ENCODE results near the gene SYCP3.
A peak's percentile ranks its signal among the peaks of the same experiment; 100 is the strongest.
"Not testable (repeated sequence)": the region's sequence is repeated elsewhere in the genome, so short reads cannot be mapped to it uniquely, and the experiment has no call there.

The SYCP3 gene

DNA sequence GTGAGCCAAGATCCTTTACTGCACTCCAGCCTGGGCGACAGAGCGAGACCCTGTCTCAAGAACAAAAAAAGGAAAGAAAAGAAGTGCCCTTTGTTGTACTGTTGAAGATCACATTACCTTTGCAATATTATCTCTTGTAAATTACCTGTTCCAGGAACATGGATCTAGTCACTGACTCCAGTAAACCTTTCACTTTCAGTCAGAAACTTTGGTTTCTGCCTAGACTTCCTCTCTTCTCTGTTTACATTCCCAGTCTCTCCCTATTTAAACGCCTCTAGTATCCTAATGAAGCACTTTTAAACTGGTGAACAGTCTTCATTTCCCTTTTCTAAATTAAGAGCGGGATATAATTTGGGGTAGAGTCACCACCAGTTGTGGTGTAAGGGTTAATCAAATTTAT is 29.0 kb downstream of the SYCP3 start:
- no peak for DNase-seq

DNA sequence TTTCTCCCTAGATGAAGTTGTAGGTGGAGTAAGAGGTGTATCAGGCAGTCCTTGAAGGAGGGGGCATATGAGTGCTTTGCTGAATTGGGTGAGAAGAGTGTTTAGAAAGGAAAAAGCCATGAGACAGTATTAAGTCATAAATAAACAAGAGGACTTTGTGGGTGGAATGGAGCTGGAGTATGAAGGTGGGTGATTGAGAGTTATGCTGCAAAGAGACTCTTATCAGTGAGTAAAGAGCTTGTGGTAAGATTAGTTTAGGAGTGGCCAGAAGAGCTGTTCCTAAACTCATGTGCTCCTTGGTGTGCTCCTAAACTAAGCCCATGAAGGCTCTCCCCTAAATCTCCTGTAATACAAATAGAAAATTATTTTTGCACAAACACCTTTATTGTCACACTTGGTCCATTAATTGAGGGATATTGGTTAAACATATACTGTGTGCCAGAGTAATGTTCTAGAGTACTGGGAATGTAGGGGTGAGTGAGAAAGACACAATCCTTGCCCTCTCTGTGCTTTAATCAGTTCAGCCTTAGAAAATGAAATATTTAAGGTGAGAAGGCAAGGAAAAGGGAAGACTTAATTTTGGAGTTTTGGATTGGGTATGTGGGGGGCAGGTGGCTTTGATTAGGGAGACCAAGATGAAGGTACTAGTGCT is 32.0 kb downstream of the SYCP3 start:
- no peak for DNase-seq

DNA sequence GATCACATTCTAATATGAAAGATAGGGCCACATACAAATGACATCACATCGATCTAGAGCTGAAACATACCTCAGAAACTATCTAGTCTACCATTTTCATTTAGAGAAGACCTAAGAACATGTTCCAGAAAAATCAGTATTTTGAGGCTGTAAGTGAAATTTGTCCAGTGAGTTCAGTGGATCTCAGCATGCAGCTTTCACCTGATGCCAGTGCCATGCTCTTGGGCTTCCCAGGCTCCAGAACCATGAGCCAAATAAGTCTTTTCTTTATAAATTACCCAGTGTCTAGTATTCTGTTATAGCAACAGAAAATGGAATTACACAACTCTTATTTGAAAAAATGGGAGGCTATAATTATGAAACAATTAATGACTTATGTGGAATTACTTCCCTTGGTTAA is 32.9 kb downstream of the SYCP3 start:
- DNase-seq = no peak

DNA sequence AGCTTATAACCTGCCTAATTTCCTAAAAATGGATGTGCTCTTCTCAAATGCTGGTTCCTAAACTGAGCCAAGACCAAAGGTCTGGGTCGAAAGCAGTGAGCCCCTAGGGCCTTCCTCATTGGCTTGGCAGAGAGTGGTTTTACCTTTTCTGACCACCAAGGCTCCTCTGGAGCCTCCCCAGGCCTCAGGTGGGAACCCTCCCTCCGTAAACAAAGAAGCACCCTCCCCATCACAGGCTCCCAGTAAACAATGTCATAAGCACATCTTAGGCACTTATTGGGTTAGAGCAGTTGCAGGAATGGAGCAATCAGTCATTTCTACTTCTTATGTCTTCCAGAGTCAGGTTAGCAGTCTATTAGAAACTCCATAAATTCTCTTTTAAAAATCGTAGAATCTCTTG is 35.8 kb downstream of the SYCP3 start:
- DNase-seq = no peak

DNA sequence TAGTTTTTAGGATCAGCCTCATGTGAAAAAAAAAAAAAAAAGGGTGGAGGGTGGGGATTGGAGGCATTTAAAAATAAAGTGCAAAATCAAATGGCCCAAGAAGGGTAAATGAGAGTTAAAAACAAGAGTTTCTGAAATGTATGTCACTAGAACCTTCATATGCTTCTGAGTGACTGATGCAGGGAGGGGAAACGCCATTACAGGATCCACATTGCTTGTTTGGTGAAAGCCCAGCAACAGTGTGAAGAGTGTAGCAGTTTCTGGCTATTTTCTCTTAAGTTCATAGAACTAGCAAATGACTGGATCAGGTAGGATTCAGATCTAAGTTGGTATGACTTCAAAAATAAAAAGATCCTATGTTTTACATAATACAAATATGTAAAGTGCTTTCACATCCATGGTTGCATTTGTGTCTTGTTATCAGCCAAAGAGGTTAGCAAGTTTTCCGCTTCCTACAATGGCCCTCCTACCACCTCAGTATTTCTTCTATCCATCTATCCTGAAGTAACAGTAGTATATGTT is 38.9 kb downstream of the SYCP3 start:
- no peak for DNase-seq

DNA sequence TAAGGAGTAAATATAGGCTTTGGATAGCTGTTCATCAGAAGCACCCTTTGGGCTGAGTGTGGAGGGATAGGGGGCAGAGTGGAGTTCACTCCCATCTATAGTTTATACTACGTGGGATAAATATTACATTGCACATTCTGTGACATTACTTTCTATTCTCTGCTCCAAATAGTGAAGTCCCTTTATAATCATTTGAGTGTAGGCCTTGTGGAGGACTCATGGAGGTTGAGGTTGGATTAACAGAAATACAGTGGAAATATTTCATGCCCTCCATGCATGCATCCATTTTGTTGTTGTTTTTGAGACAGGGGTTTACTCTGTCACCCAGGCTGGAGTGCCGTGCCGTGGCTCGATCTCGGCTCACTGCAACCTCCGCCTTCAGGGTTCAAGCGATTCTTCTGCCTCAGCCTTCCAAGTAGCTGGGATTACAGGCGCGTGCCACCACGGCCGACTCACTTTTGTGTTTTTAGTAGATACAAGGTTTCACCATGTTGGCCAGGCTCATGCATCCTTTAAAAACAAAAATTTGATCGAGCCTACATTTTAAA is 40.4 kb downstream of the SYCP3 start:
- no peak for DNase-seq

DNA sequence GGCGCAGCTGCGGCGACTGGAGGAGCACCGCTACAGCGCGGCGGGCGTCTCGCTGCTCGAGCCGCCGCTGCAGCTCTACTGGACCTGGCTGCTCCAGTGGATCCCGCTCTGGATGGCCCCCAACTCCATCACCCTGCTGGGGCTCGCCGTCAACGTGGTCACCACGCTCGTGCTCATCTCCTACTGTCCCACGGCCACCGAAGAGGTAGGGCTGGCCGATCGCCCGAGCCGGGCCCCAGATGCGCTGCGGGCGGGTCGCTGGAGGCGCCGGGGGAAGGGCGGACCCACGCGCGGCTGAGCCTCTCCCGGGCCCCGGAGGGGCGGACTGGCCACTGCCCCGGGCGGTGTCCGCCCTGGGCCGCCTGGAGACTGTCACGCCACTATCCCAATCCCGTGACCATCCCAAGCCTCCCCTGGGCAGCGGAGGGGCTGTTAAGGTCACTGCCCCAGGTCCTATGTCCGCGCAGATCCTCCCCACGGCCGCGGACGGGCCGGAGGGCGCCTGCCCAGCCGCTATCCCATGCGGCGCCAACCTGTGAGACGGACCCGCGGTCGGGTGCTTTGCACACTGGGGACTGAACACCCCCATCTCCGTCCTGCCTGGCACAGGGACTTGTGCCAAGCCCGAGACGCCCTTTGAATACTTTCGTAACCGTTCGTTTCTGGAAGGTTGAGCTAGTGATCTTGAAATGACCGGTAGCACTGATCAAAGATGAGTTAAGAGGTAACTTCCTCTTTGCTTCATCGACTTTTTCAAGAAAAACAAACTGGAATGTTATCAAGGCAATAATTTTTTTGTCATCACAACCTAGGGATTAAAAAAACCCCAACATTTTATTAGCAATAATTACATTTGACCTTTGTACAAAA is 41.1 kb downstream of the SYCP3 start:
- peak; percentile 21 for DNase-seq

DNA sequence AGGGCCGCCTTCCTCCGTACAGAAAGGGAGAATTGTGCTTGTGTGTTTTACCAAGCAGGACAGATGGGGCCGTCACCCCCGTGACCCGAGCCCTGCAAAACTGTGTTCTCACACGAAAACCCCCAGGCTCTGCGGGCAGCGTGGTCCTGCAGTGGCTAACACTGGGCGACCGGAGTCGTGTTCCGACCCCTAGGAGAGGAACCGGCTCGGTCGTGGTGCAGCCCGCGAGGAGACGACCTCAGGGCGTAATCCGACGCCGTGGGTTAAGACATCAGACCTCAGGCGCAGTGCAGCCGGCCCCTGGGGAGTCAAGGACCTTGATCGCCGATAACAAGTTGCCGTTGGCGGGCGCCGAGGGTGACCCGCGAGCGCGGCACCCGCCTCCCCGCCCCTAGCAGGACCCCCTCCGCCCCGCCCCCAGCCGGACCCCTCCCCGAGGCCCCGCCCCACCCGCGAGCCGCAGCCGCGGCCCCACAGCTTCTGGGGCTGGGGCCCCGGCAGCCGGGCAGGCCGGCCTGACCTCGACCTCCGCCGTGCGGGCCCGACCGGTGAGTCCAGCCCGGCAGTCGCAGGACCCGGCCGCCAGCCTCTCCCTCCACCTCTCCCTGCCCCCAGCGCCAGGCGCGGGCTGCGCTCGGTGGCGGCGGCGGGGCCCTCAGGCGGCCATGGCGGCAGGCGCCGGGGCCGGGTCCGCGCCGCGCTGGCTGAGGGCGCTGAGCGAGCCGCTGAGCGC is 41.9 kb downstream of the SYCP3 start, which contains the start of gene CHPT1:
CHPT1 (plus strand) TSS at position 444 of the 733 bp plus-strand sequence; CDS start at position 666, 222 bp downstream.
- DNase-seq = peak; percentile 75

DNA sequence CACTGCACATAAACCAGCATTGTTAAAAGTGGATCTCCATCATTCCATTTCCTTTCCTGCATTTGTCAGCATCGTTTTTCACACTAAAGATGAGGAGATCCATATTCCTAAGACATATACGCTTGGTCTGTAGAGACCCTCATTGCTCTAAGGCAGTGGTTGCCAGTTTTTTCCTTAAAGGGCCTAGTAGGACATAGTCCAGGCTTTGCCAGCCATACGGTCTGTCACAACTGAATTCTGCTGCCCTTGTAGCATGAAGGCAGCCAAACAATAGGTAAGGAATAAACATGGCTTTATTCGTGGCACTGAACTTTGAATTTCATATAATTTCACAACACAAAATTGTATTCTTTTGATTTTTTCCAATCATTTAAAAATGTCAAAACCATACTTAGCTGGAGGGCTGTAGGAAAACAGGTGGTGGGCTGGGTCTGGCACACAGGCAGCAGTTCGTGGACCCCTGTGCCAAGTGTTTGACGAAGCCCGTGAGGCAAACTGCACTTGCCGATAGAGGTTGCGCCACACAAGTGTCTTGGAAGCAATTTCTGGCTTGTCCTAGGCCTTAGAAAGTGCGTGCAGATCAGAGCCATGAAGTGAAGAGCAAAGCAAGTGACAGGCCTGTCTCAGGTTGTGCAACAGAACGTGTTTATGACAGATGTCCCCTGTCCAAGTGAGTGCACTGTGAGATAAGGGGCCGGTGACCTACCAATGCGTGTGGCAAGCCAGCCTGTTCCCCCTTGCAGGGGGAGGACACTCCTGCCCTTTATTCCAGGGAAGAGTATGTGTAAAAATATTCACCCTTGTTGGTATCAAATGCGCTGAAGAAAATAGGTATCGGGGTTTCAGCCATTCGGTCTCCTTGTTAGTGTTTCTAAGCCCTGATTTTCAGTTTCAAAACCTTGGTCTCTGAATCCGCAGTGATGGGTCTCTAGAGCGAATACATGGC is 42.7 kb downstream of the SYCP3 start:
- peak; percentile 16 for DNase-seq

DNA sequence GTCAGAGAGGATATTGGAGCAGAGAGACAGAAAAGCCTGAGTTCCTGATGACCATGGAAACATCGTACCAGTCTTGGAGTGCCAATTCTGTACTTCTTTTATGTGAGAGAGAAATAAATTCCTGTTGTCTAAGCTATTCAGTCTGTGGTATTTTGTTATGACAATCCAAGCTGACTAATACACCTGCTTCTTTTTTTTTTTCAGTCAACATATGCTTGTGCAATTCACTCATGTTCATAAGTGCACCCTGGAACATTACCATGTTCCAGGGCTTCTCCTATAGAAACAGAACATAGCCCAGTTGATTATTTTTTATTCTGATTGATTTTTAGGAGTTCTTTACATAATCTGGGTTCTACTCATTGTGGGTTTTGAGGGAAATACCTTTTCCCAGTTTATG is 43.6 kb downstream of the SYCP3 start:
- DNase-seq = no peak

DNA sequence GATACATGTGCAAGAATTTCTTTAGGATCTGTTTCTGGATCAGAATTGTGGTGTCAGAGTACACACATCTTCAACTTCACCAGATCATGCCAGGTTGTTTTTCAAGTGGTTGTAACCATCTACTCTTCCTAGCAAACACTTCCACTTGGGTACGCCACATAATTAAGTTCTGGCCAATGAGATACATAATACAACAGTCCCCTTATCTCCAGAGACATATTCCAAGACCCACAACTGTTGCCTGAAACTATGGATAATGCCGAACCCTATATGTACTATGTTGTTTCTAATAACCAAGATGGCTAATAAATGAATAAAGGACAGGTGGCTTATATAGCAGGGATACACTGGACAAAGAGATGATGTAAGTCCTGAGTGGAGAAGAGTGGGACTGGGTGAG is 44.3 kb downstream of the SYCP3 start:
- DNase-seq = no peak

DNA sequence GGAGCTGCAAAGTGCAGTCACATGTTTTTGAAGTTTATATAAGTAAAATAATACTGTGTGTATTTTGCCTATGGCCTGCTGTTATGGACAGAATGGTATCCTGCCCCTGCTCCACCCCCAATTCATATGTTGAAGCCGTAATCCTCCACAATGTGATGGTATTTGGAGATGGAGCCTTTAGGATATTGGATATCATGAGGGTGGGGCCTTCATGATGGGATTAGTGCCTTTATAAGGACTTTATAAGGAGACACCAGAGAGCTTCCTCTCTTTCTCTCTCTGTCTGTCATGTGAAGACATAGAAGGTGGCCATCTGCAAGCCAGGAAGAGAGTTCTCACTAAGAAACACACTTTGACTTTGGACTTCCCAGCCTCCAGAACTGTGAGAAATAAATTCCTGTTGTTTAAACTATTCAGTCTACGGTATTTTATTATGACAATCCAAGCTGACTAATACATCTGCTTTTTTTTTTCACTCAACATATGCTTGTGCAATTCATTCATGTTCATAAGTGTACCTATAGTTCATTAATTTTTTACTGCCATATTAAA is 44.9 kb downstream of the SYCP3 start:
- no peak for DNase-seq

DNA sequence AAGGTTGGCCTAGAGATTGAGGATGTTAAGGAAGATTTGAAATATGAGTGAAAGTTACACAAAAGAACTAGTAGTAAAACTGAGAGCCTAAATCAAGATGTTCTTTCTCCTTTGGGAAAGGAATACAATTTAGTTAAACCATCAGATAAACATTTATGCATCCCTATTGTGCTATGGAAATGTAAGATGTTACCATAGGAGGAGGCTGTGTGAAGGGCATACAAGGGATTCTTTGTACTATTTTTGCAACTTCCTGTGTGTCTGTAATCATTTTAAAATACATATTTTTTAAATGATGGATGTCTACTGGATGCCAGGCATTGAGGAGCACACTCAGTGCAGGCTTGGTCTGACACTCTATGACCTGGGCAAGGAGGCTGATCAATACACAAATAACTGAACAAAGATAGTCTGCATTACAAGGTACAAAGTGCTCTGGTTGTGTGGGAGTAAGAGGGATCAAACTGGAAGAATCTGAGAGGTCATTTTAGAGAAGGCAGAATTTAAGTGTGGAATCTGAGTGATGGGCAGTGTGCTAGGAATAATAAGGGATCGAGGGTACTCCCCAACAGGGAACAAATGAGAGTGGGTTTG is 47.7 kb downstream of the SYCP3 start:
- no peak for DNase-seq

DNA sequence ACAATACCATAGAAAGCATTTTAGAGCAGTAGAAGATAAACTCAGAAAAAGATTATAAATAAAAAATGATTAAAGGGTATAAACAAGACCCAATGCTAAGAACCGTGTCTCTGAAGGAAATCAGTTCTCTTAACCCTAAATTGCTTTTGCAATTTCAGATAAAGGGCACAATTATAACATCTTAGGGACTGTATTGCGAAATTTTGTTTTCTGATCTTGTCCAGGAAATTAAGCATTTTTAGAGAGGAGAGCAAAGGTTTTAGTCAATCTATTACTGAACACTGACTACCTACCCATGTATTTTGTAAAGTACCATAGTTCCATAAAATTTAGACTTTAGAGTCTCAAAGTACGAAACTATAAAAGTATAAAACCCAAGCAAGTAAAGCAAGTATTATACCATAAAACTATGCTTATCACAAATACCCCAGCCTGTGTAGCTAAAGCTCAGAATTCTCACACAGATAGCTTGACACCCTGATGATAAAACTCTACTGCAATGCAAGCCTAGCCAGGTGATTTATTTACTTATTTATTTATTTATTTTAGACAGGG is 48.6 kb downstream of the SYCP3 start:
- no peak for DNase-seq

DNA sequence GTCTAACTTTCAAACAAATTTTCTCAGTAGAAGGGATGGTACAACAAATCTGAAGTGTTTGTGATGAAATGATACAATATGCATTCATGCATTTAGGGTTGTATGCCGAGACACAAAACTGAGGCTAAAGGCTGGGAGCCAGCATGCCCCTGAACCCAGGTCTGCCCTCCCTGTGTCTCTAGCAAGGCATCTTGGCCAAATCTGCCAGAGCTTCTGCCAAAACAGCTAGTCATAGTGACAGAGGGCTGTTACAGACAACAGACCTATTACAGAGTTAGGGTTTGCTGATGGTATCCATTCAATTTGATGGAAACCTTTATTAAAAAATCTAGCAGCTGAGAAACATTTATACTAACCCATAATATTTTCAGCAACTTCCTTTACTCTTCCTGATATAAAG is 53.1 kb downstream of the SYCP3 start:
- no peak for DNase-seq

DNA sequence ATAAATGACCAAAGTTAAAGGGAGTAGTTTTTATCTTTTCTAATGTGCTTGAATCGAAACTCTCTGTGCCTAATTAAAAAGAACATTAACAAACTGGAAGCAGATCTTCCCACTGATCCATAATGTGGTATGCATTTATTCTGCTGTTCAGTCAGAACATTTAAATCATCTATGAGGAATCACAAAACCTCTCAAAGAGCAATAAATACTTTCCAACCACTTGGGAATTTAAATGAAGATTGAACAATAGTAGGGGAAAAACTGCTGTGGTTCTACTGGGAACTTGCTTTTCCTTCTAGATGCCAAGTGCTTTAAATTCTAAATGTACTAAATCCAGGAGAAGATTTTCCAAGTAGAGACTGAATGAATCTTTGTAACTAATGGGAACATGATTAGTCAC is 54.2 kb downstream of the SYCP3 start:
- no peak for DNase-seq

DNA sequence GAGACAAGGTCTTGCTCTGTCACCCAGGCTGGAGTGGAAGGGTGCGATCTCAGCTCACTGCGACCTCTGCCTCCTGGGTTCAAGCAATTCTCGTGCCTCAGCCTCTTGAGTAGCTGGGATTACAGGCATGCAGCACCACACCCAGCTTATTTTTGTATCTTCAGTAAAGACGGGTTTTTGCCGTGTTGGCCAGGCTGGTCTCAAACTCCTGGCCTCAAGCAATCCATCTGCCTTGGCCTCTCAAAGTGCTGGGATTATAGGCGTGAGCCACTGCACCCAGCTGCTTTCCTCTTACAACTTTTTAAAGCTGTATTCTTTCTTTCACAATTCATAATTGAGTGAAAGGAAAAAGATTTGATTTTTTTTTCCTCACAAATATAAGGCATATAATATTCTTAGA is 57.6 kb downstream of the SYCP3 start:
- DNase-seq = not testable (repeated sequence)

DNA sequence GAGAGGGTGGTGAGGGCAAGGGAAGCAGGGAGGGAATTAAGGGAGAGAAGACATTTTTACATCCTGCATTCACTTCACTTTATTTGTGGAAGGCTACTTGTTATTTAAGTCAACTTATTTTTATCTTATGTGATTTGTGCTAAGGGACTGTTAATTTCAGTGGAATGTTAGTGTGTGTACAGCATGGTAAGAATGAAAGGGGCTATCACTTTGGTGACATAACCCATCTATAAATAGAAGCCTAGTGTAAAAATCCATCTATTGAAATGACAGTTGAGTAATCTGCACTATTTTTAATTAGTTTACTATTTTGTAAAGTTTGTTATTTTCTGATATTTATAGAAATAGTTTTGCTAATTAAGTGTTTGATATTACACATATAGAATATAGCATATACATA is 58.6 kb downstream of the SYCP3 start:
- DNase-seq = no peak

DNA sequence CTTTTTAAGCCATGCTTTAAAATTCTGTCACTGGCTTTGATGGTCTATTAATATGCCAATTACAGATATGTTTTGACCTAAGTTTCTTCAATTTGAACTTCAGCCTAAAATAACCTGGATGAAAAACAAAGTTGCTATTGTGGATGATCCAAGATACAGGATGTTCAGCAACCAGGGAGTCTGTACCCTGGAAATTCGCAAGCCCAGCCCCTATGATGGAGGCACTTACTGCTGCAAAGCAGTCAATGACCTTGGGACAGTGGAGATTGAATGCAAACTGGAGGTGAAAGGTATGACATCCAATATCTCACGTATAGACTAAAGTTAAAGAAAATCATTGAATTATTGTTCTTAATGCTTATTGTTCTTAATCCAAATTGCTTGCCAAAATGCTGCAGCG is 59.0 kb downstream of the SYCP3 start:
- DNase-seq = no peak
